Activated CD8-positive, alpha-beta memory T cell treated with anti-CD3 and anti-CD28 coated beads, Interleukin-2, amount 10 ng/mL, durations not matched to agents 7 days and 5 days (primary cell): Measurements from ENCODE around the gene HDLBP. TPM values are rescaled to one million over a fixed set of nuclear protein-coding genes. Genes with fewer than 3 reads are reported as not detected.
"Not testable (repeated sequence)": the region's sequence is repeated elsewhere in the genome, so short reads cannot be mapped to it uniquely, and the experiment has no call there.

Experiments used
- ATAC-seq: fragments of 150-1000 bp; cut with Tn5 transposase; one replicate; pipeline ENCODE4 v1.10.0; 2021; ENCODE audit warnings: moderate library complexity
- CTCF ChIA-PET: fragments of 350-600 bp; sonication (Branson Sonifier 250); formaldehyde crosslinking; loops from one replicate; lab custom pipeline; 2021; ENCODE audit warnings: antibody characterized with exemption; lab: Charles Lee
- DNase-seq: peaks from one replicate; pipeline ENCODE4 v3.0.0-alpha.2; 2020
- H3K27ac Mint-ChIP-seq: one replicate; pipeline ENCODE4 v1.8.0; 2021; ENCODE audit warnings: mild to moderate bottlenecking, mixed read lengths
- H3K27me3 Mint-ChIP-seq: one replicate; pipeline ENCODE4 v1.8.0; 2021; ENCODE audit warnings: mixed read lengths
- H3K36me3 Mint-ChIP-seq: one replicate; pipeline ENCODE4 v1.8.0; 2021; ENCODE audit warnings: mild to moderate bottlenecking, mixed read lengths
- H3K4me1 Mint-ChIP-seq: one replicate; pipeline ENCODE4 v1.8.0; 2021; ENCODE audit warnings: mixed read lengths
- H3K4me3 Mint-ChIP-seq: one replicate; pipeline ENCODE4 v1.8.0; 2021; ENCODE audit warnings: mild to moderate bottlenecking, moderate library complexity, mixed read lengths
- H3K9me3 Mint-ChIP-seq: one replicate; pipeline ENCODE4 v1.8.0; 2022; ENCODE audit warnings: low read depth, mixed read lengths
- total RNA-seq, 2 experiments: library from RNA; stranded (reverse); gene quantifications; one replicate each; pipeline ENCODE4 v1.2.3, GENCODE V29; 2021

Gene HDLBP
- total RNA-seq, 2 experiments from 2014 or later: 176 to 232 TPM

- CTCF ChIA-PET: interaction anchor here (0.6 kb wide), 1 partner anchor 16 kb away, joined by 4 read pairs; no protein-coding TSS in a partner anchor
- ATAC-seq (no peak), DNase-seq (no peak)
- H3K9me3 Mint-ChIP-seq: no peaks in the 10 kb centered on the region
- peaks cover 45% of the 10 kb centered on the region for H3K4me1 Mint-ChIP-seq
- peaks cover 54% of the 10 kb centered on the region for H3K36me3 Mint-ChIP-seq
- no peaks in the 10 kb centered on the region for H3K27me3 Mint-ChIP-seq
- H3K4me3 Mint-ChIP-seq: no peak overlapping the region
- H3K27ac Mint-ChIP-seq: no peak overlapping the region
Observed at GRCh38 chr2:241323778-241324177, 8.3 kb upstream of the HDLBP start.

- peaks cover 61% of the 10 kb centered on the region for H3K4me1 Mint-ChIP-seq
- H3K36me3 Mint-ChIP-seq: peaks cover 55% of the 10 kb centered on the region
- H3K4me3 Mint-ChIP-seq: no peak overlapping the region
- H3K9me3 Mint-ChIP-seq: no peaks in the 10 kb centered on the region
- H3K27me3 Mint-ChIP-seq: no peaks in the 10 kb centered on the region
- DNase-seq (no peak), ATAC-seq (no peak)
- CTCF ChIA-PET: no interaction called here
- H3K27ac Mint-ChIP-seq: no peak overlapping the region
Observed at GRCh38 chr2:241321886-241322285, 6.4 kb upstream of the HDLBP start.

GRCh38 chr2:241321033-241321432 is 5.6 kb upstream of the HDLBP start:
- CTCF ChIA-PET: no interaction called here
- no peak for DNase-seq
- Mint-ChIP-seq H3K36me3 (peaks cover 56% of the 10 kb centered on the region), H3K27ac (peak overlapping the region; percentile 7), H3K4me3 (no peak overlapping the region), H3K9me3 (no peaks in the 10 kb centered on the region), H3K4me1 (peaks cover 61% of the 10 kb centered on the region), H3K27me3 (no peaks in the 10 kb centered on the region)
- no peak for ATAC-seq

- peaks cover 61% of the 10 kb centered on the region for H3K4me1 Mint-ChIP-seq
- no peaks in the 10 kb centered on the region for H3K27me3 Mint-ChIP-seq
- peak overlapping the region; percentile 27 for H3K27ac Mint-ChIP-seq
- ATAC-seq (no peak), DNase-seq (no peak)
- H3K36me3 Mint-ChIP-seq: peaks cover 54% of the 10 kb centered on the region
- CTCF ChIA-PET: no interaction called here
- H3K9me3 Mint-ChIP-seq: no peaks in the 10 kb centered on the region
- no peak overlapping the region for H3K4me3 Mint-ChIP-seq
Observed at GRCh38 chr2:241320394-241320793, 4.9 kb upstream of the HDLBP start.

GRCh38 chr2:241318830-241319229 is 3.4 kb upstream of the HDLBP start:
- Mint-ChIP-seq H3K36me3 (peaks cover 44% of the 10 kb centered on the region), H3K4me1 (peaks cover 58% of the 10 kb centered on the region), H3K4me3 (peak overlapping the region; percentile 99)
- not testable (repeated sequence) for DNase-seq, H3K27ac Mint-ChIP-seq, ATAC-seq, H3K27me3 Mint-ChIP-seq, H3K9me3 Mint-ChIP-seq
- CTCF ChIA-PET: interaction anchor here (1.0 to 1.1 kb wide), 2 partner anchors 9 to 41 kb away, joined by 3 to 4 read pairs; no protein-coding TSS in a partner anchor

- H3K4me3 Mint-ChIP-seq: peak overlapping the region; percentile 99
- peaks cover 64% of the 10 kb centered on the region for H3K4me1 Mint-ChIP-seq
- CTCF ChIA-PET: interaction anchor here (1.3 kb wide), 1 partner anchor 24 kb away, joined by 3 read pairs; no protein-coding TSS in a partner anchor
- ATAC-seq (no peak), DNase-seq (no peak)
- H3K27me3 Mint-ChIP-seq: no peaks in the 10 kb centered on the region
- H3K9me3 Mint-ChIP-seq: no peaks in the 10 kb centered on the region
- H3K27ac Mint-ChIP-seq: peak overlapping the region; percentile 100
- H3K36me3 Mint-ChIP-seq: peaks cover 38% of the 10 kb centered on the region
Observed at GRCh38 chr2:241317391-241317790, 1.9 kb upstream of the HDLBP start.

- DNase-seq (no peak), ATAC-seq (no peak)
- no peaks in the 10 kb centered on the region for H3K9me3 Mint-ChIP-seq
- H3K4me1 Mint-ChIP-seq: peaks cover 66% of the 10 kb centered on the region
- H3K27ac Mint-ChIP-seq: peak overlapping the region; percentile 100
- H3K4me3 Mint-ChIP-seq: peak overlapping the region; percentile 99
- no peaks in the 10 kb centered on the region for H3K27me3 Mint-ChIP-seq
- peaks cover 36% of the 10 kb centered on the region for H3K36me3 Mint-ChIP-seq
- CTCF ChIA-PET: interaction anchor here (1.2 to 1.3 kb wide), 2 partner anchors 10 to 24 kb away, joined by 3 read pairs; no protein-coding TSS in a partner anchor
Observed at GRCh38 chr2:241316825-241317224, 1.4 kb upstream of the HDLBP start.

GRCh38 chr2:241315879-241316631 is 583 bp upstream of the HDLBP start, which contains the start of gene SEPTIN2:
Gene SEPTIN2 (plus strand): TSS chr2:241315925. CDS start chr2:241324233, 8,308 bp downstream.
- peak within 1 kb of the TSS; percentile 99 for H3K4me3 Mint-ChIP-seq
- H3K36me3 Mint-ChIP-seq: peaks cover 31% of the 10 kb centered on the region

GRCh38 chr2:241314226-241315092 is 1.0 kb downstream of the HDLBP start:
- no peak for DNase-seq
- Mint-ChIP-seq H3K27ac (peak overlapping the region; percentile 100), H3K9me3 (no peaks in the 10 kb centered on the region), H3K27me3 (no peaks in the 10 kb centered on the region), H3K36me3 (peaks cover 25% of the 10 kb centered on the region), H3K4me1 (peaks cover 69% of the 10 kb centered on the region), H3K4me3 (peak overlapping the region; percentile 99)
- CTCF ChIA-PET: interaction anchor here (0.9 to 2.2 kb wide), 6 partner anchors 9 to 387 kb away, joined by 3 to 5 read pairs (median 4); partner anchors contain the start of gene ING5
- ATAC-seq: no peak

More at GRCh38 chr2:241315879-241316631, 583 bp upstream of the HDLBP start, which contains the start of gene SEPTIN2:
- no peaks in the 10 kb centered on the region for H3K9me3 Mint-ChIP-seq
- H3K4me1 Mint-ChIP-seq: peaks cover 66% of the 10 kb centered on the region
- ATAC-seq: peak; percentile 60
- CTCF ChIA-PET: interaction anchor here (1.2 to 2.2 kb wide), 3 partner anchors 10 to 386 kb away, joined by 3 to 5 read pairs (median 3); partner anchors contain the start of gene ING5
- H3K27ac Mint-ChIP-seq: peak within 1 kb of the TSS; percentile 100
- DNase-seq: peak; percentile 88
- no peaks in the 10 kb centered on the region for H3K27me3 Mint-ChIP-seq

- no peak for ATAC-seq
- H3K27ac Mint-ChIP-seq: peak overlapping the region; percentile 100
- H3K9me3 Mint-ChIP-seq: no peaks in the 10 kb centered on the region
- H3K36me3 Mint-ChIP-seq: peaks cover 23% of the 10 kb centered on the region
- CTCF ChIA-PET: interaction anchor here (1.0 to 1.8 kb wide), 5 partner anchors 10 to 197 kb away, joined by 3 to 5 read pairs (median 4); no protein-coding TSS in a partner anchor
- peaks cover 71% of the 10 kb centered on the region for H3K4me1 Mint-ChIP-seq
- no peaks in the 10 kb centered on the region for H3K27me3 Mint-ChIP-seq
- peak overlapping the region; percentile 99 for H3K4me3 Mint-ChIP-seq
- DNase-seq: no peak
Observed at GRCh38 chr2:241313543-241314095, 1.9 kb downstream of the HDLBP start.

GRCh38 chr2:241312082-241312481 is 3.4 kb downstream of the HDLBP start:
- Mint-ChIP-seq H3K9me3 (no peaks in the 10 kb centered on the region), H3K4me3 (no peak overlapping the region), H3K27ac (peak overlapping the region; percentile 20), H3K27me3 (no peaks in the 10 kb centered on the region), H3K4me1 (peaks cover 70% of the 10 kb centered on the region), H3K36me3 (peaks cover 13% of the 10 kb centered on the region)
- no peak for DNase-seq
- no peak for ATAC-seq
- CTCF ChIA-PET: interaction anchor here (1.8 kb wide), 1 partner anchor 9 kb away, joined by 4 read pairs; no protein-coding TSS in a partner anchor

- ATAC-seq (no peak), DNase-seq (no peak)
- CTCF ChIA-PET: no interaction called here
- Mint-ChIP-seq H3K36me3 (peaks cover 5% of the 10 kb centered on the region), H3K27ac (peak overlapping the region; percentile 29), H3K9me3 (no peaks in the 10 kb centered on the region), H3K4me3 (no peak overlapping the region), H3K4me1 (peaks cover 71% of the 10 kb centered on the region), H3K27me3 (no peaks in the 10 kb centered on the region)
Observed at GRCh38 chr2:241310917-241311566, 4.4 kb downstream of the HDLBP start.
